ENCODE results near the gene NHS.

DNA sequence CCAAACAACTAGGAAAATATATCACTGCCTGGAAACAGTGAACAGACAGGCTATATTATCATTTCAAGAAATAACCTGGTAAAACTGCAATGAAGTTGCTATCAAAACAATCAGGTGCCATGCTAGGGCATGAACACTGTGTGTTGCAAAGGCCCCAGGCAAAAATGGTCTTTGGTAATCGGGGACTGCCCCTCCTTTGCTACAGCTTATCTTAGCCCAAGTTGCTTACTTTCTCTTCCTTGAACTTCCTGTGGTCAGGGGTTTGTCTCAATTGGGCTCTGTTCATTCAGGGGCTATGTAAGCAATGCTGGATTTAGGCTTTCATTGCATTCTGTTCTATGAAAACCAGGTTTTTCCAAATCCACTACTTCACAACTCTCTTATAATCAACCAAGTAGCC is 392.7 kb downstream of the NHS start:
- TF ChIP-seq, protein P1, sequence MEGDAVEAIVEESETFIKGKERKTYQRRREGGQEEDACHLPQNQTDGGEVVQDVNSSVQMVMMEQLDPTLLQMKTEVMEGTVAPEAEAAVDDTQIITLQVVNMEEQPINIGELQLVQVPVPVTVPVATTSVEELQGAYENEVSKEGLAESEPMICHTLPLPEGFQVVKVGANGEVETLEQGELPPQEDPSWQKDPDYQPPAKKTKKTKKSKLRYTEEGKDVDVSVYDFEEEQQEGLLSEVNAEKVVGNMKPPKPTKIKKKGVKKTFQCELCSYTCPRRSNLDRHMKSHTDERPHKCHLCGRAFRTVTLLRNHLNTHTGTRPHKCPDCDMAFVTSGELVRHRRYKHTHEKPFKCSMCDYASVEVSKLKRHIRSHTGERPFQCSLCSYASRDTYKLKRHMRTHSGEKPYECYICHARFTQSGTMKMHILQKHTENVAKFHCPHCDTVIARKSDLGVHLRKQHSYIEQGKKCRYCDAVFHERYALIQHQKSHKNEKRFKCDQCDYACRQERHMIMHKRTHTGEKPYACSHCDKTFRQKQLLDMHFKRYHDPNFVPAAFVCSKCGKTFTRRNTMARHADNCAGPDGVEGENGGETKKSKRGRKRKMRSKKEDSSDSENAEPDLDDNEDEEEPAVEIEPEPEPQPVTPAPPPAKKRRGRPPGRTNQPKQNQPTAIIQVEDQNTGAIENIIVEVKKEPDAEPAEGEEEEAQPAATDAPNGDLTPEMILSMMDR (IDR thresholded peaks at IDR 0.05; ENCODE audit: low read depth, low read length, poor library complexity, severe bottlenecking), result no peak
- TF ChIP-seq EZH2phosphoT487 (IDR thresholded peaks at IDR 0.05; ENCODE audit: borderline replicate concordance, low read length), result no peak

Measured in DOHH2 (cell line).